HG02884 (cell line): ENCODE results near the gene KMT2A.

ENCODE experiments used
- ATAC-seq: cut with Tn5 transposase; IDR thresholded peaks from one replicate; pipeline ENCODE4 v1.9.1; 2021; ENCODE audit warnings: mild to moderate bottlenecking, moderate library complexity; ENCODE audit not compliant: unreplicated experiment

The KMT2A gene

DNA sequence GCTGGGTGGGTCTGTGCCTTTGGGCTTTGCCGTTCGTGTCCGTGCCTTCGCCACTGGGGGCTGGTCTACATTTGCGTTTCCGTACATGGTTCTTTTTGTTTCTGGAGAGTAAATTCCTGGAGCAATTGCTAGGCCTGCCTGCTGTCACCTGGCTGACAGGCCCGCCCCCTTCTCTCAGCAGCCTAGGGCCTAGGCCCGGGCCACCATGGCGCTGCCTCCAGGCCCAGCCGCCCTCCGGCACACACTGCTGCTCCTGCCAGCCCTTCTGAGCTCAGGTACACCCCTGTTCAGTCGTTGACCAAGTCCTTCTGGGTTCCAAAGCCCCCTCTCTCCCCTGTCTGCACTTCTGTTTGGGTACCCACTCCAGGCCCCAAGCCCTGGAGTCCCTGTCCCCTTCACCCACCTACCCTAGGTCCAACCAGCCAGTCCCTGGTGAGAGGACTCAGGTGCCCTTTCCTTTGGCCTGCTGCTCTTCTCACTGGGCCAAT lies 95.3 kb downstream of the KMT2A start:
- ATAC-seq = no peak

DNA sequence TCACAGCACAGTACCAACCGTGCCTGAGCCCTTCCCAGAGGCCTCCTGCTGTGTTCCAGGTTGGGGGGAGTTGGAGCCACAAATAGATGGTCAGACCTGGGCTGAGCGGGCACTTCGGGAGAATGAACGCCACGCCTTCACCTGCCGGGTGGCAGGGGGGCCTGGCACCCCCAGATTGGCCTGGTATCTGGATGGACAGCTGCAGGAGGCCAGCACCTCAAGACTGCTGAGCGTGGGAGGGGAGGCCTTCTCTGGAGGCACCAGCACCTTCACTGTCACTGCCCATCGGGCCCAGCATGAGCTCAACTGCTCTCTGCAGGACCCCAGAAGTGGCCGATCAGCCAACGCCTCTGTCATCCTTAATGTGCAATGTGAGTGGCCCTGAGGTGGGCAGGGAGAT lies 95.8 kb downstream of the KMT2A start:
- ATAC-seq = no peak

DNA sequence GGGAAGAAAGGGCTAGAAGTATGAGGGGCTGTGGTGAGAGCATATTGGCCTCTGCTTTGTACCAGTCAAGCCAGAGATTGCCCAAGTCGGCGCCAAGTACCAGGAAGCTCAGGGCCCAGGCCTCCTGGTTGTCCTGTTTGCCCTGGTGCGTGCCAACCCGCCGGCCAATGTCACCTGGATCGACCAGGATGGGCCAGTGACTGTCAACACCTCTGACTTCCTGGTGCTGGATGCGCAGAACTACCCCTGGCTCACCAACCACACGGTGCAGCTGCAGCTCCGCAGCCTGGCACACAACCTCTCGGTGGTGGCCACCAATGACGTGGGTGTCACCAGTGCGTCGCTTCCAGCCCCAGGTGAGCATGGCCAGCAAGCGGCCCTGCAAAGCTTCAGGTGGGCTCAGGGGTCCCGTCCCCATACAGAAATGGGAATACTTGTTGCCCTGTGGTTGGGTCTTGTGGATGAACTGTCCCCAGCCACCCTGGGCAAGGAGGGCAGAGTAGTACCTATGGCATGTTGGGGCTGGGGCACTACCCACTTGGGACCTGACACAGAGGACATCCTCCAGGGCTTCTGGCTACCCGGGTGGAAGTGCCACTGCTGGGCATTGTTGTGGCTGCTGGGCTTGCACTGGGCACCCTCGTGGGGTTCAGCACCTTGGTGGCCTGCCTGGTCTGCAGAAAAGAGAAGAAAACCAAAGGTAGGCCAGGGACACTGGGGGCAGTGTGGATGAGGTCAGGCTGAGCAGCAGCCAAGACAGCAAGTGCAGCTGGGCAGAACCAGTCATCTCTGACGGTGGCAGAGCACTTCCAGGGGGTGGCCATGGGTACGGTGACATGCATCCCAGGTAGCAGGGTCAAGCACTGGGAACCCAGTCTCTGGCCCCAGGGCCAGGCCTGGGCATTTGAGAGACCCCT lies 96.8 kb downstream of the KMT2A start:
- no peak for ATAC-seq

DNA sequence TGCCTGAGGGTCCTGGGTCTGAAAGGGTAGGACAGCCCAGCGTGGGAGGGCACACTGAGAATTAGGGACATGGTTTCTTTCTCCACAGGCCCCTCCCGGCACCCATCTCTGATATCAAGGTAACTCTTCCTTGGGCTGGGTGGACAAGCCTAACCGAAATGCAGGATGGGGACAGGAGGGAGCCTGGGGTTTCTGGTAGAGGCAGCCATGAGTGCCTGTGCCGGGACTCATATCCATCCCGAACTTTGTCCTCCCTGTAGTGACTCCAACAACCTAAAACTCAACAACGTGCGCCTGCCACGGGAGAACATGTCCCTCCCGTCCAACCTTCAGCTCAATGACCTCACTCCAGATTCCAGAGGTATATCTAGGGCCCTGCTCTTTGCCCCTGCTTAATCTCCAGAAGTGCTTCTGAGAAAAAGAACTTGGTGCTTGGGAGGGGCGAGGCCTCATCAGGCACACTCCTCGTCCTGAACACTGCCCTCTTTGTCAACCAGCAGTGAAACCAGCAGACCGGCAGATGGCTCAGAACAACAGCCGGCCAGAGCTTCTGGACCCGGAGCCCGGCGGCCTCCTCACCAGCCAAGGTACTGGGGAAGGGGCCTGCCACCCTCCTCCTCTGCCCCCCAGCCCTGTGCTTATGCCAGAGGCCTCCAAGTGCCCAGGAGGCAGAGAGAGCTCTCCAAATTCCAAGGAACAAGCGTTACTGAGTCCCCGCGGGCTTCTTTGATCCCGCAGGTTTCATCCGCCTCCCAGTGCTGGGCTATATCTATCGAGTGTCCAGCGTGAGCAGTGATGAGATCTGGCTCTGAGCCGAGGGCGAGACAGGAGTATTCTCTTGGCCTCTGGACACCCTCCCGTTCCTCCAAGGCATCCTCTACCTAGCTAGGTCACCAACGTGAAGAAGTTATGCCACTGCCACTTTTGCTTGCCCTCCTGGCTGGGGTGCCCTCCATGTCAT lies 97.8 kb downstream of the KMT2A start:
- ATAC-seq = no peak

DNA sequence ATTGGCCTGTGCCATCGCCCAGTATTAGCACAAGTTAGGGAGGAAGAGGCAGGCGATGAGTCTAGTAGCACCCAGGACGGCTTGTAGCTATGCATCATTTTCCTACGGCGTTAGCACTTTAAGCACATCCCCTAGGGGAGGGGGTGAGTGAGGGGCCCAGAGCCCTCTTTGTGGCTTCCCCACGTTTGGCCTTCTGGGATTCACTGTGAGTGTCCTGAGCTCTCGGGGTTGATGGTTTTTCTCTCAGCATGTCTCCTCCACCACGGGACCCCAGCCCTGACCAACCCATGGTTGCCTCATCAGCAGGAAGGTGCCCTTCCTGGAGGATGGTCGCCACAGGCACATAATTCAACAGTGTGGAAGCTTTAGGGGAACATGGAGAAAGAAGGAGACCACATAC lies 99.0 kb downstream of the KMT2A start:
- no peak for ATAC-seq

DNA sequence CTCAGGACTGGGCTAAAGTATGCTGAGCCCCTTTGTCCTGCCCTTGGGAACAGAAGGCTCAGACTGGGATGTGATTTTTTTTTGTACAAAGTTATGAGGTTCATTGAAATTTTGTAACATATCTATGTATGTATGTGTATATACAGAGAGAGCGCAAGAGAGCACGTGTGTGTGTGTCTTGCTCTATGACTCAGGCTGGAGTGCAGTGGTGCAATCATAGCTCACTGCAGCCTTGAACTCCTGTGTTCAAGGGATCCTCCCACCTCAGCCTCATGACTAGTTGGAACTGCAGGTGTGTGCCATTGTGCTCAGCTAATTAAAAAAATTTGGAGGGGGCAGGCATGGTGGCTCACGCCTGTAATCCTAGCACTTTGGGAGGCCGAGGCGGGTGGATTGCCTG lies 100.4 kb downstream of the KMT2A start:
- ATAC-seq = no peak

DNA sequence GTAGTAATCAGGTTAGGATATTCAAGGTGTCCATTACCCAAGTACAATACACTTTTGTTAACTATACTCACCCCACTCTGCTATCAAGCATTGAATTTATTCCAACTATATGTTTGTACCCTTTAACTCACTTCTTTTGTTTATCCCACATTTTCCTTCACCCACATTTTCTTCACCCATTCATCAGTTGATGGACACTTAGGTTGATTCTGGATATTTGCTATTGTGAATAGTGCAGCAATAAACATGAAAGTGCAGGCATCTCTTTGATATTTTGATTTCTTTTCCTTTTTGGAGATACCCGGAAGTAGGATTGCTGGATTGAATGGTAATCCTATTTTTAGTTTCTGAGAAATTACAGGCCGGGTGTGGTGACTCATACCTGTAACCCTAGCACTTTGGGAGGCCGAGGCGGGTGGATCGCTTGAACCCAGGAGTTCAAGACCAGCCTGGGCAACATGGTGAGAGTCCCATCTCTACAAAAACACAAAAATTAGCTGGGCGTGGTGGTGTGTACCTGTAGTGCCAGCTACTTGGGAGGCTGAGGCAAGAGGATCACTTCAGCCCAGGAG lies 101.2 kb downstream of the KMT2A start:
- ATAC-seq = no peak

DNA sequence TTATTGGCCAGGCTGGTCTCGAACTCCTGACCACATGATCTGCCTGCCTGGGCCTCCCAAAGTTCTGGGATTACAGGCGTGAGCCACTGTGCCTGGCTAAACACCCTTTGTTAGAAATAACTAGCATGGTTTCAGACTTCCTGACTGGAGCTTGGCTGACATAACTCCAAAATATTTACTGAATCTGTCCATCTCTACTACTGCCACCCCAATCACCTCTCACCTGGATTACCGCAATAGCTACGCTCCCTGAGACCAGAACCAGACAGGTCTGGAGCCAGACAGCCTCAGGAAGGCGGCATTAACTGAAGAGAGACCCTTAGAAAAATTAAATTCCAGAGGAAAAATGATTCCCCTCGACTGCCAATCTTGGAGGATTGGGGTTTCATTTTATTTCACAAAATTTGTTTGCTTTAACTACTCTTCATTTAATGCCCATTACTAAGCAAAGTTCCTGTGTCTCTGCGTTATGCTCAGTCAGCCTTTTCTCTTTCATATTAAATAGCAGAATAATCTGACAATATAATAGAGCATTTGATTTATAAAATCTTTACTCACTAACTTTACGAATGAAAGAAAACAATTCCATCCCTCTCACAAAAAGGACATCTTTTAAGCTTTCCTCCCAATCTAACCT lies 107.8 kb downstream of the KMT2A start:
- ATAC-seq = no peak

DNA sequence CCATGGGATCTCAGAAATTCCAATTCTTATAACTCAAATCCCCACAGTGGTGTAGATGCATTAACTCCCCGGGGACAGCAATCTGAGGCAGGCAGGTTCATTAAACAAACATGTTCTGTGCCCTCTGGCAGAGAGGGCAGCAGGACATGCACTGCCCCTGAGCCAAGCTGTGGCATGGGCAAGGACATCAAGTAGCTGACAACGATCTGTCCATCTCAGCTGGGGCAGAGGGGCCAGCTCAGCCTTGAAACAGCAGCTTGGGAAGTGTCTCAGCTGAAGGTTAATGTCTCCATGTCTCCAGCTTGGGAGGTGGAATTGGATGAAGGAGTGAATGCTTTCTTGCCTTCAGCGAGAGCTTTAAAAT lies 108.3 kb downstream of the KMT2A start:
- no peak for ATAC-seq

DNA sequence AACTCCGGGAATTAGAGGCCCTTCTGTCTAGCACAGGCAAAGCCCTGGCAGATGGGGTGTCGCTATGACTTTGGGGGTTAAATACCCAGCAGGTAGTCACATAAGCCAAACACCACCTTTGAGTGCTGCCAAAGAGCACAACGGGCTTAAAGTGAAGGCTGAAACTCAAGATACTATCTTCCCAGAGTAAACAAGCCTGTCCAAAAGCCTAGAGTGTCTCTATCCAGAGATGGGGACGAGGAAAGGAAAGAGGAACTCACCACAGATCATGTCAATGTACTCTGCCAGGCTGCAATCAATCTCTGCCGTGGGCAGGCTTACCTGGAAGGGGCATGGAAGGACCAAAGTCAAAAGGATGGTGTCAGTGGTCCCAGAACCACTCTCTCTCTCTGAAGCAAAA lies 109.2 kb downstream of the KMT2A start:
- no peak for ATAC-seq

DNA sequence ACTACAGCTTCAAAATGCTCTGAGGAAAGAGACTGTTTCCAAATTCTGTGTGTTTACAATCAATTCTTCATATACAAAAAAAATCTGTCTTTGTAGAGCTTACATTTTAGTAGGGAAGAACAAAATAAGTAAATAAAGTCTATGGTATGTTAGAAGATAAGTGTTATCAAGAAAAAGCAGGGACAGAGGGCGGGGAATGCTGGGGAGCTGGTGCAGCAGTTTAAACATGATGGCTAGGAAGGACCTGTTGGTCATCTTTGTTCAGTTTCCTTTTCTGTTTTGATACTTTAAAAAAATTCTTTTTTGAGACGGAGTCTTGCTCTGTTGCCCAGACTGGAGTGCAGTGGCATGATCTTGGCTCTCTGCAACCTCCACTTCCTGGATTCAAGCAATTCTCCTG lies 110.8 kb downstream of the KMT2A start:
- no peak for ATAC-seq

DNA sequence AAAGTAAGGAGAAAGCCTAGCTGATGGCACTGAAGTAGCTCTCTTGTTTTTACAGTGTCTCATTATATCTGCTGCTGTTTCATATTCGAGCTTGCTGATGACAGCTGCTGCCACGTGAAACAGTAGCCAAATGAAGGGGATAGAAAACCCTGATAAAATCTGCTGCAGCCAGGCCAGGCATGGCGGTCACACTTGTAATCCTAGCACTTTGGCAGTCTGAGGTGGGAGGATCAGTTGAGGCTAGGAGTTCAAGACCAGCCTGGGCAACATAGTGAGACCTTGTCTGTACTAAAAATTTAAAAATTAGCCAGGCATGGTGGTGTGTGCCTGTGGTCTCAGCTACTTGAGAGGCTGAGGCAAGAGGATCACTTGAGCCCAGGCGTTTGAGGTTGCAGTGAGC lies 116.0 kb downstream of the KMT2A start:
- no peak for ATAC-seq

DNA sequence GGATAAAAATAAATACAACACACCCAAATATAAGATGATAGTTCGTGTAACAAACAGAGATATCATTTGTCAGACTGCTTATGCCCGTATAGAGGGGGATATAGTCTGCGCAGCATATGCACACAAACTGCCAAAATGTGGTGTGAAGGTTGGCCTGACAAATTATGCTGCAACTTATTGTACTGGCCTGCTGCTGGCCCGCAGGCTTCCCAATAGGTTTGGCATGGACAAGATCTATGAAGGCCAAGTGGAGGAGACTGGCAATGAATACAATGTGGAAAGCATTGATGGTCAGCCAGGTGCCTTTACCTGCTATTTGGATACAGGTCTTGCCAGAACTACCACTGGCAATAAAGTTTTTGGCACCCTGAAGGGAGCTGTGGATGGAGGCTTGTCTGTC lies 124.5 kb downstream of the KMT2A start:
- ATAC-seq = no peak

DNA sequence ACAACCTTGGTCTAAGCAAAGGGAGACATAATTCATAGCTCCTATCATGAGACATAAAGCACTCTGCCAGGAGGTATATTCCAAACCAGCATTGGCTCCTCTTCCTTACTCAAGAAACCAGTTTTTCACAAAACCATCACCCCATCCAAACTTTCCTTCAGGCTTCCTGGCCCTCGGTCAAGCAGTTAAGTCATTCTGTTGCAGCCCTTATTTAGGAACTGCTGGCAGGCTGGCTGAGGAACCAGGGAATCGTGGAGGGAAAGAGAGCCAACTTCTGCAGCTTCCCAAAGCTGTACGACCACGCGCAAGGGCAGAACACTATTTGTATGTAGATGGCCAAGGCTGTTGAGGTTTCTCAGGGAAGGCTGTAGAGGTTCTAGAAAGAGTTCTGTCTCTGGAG lies 128.8 kb downstream of the KMT2A start:
- ATAC-seq = no peak

DNA sequence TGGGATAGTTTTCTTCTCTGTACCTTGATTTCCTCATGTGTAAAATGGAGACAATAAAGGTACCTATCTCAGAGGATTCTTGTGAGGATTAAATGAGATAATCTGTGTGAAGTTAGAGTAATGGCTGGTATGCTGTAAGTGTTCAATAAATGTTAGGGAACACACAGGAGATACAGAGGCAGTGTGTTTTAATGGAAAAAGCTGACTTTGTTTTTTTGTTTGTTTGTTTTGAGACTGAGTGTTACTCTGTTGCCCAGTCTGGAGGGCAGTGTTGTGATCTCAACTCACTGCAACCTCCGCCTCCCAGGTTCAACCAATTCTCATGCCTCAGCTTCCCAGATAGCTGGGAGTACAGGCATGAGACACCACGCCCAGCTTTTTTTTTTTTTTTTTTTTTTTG lies 133.4 kb downstream of the KMT2A start:
- ATAC-seq = no peak

DNA sequence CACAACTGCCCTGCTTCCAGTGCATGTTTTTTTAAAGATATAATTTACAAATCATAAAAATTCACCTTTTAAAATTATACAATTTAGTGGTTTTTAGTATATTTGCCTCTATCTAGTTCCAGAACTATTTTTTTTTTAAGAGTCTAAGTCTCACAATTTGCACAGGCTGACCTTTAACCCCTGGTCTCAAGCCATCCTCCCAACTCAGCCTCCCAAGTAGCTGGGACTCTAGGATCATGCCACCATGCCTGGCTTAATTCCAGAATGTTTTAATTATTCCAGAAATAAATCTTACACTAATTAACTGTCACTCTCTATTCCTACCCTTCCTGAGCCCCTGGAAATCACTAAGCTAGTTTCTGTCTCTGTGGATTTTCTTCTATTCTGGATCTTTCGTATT lies 134.5 kb downstream of the KMT2A start:
- no peak for ATAC-seq

DNA sequence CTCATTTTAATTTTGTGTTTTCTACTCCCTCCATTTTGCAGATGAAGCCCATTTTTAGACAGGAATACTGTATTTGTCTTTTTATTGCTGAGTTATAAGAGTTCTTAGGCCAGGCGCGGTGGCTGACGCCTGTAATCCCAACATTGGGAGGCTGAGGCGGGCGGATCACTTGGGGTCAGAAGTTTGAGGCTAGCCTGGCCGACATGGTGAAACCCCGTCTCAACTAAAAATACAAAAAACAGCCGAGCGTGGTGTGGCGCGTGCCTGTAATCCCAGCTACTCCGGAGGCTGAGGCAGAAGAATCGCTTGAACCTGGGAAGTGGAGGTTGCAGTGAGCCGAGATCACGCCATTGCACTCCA lies 135.4 kb downstream of the KMT2A start:
- peak; percentile 11 for ATAC-seq

DNA sequence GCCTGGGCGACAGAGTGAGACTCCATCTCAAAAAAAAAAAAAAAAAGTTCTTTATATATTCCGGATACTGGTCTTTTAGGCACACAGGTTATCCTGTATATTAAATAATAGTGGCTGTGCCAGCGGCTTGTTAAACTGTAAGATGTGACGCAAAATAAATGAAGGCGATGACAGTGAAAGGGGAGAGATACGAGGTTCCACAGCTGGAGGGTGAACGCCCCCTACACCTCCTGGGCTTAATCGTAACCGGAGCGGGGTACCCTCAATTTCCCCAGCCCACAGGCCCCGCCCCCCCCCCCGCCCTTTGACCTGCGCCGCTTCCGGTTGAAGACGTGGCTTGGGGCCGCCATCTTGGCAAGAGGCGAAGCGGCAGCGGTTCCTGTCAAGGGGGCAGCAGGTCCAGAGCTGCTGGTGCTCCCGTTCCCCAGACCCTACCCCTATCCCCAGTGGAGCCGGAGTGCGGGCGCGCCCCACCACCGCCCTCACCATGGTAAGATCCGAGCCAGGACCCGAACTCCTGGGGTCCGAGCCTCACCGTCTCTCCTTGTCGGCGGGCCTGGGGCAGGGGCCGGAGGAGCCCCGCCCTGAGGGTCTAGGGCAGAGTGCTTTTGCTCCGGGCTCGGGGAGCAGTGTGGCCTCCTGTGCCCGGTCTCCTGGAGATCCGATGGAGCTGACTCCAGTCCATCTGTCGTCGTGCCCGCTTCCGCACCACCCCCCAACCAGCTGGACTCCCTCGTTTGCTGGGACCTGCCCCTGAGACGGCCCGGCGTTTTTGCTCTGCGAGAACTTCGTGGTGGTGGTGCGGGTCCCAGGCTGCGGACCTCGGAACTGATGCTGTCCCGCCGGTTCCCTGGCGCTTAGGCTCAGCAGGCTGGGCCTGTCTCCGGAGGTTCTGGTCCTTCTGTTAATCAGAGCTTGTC lies 136.0 kb downstream of the KMT2A start, which contains the start of gene ARCN1:
ARCN1 (plus strand) TSS at position 349 of the 920 bp plus-strand sequence; CDS start at position 488, 139 bp downstream.
- ATAC-seq = peak; percentile 70

DNA sequence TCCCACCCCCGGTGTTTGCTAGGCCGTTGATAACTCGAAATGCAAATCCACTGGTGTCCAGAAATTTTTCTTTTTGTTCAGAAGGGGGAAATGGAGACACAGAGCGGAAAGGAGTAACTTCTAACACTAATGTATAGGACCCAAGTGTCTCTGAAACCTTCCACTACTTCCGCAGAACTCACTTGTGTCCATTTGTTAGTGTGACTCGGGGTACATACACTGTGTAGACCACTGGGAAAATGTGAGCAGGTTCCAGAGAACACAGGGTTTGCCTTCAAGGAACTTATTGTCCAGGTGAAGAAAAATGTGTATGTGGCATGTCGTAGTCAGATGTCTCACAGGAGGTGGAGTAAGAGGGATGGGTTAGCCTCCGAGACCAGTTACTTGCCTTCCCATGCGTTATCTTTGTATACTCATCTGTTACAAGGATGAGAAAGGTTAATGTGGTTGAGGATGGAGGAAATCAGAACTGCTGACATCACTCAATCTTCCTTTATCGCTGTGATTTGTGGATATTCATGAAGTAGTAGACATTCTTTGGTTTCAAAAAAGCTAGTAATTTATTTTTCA lies 136.8 kb downstream of the KMT2A start:
- peak; percentile 22 for ATAC-seq
